GM19023 (cell line): ENCODE measurements around the gene PINK1.
"Not testable (repeated sequence)": the region's sequence is repeated elsewhere in the genome, so short reads cannot be mapped to it uniquely, and the experiment has no call there.

ENCODE experiments used
- ATAC-seq: cut with Tn5 transposase; IDR thresholded peaks from one replicate; pipeline ENCODE4 v1.9.1; 2021; ENCODE audit warnings: mild to moderate bottlenecking, moderate library complexity; ENCODE audit not compliant: unreplicated experiment

Gene PINK1

DNA sequence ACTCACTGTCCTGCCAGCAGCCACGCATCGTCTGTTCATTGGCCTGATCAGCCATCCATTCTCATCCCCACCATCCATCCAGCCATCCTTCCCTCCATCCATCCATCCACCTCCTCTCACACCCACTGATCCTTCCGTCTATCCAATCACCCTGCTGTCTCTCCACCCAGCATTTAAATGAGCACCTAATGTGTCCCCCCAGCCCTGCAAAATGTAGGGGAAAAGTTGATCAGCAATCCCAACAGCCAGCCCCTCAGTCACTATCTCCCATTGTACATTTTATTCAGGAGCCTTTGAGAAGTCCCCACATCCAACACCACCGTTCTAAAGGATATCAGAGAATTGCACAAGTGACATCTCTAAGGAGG is 39.0 kb downstream of the PINK1 start:
- ATAC-seq = no peak

DNA sequence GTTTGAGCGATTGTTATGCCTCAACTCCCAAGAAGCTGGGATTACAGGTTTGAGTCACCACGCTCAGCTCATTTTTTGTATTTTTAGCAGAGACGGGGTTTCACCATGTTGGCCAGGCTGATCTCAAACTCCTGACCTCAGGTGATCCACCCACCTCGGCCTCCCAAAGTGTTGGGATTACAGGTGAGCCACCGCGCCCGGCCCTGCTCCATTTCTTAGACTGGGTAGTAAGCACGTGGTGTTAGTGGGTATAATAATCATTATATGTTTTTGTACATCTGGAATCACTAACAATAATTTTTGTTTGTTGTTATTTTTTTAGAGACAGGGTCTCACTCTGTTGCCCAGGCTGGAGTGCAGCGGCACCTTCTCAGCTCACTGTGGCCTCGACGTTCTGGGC is 40.4 kb downstream of the PINK1 start:
- ATAC-seq = not testable (repeated sequence)

GRCh38 chr1:20678599-20678998 is 45.3 kb downstream of the PINK1 start:
- ATAC-seq = no peak

DNA sequence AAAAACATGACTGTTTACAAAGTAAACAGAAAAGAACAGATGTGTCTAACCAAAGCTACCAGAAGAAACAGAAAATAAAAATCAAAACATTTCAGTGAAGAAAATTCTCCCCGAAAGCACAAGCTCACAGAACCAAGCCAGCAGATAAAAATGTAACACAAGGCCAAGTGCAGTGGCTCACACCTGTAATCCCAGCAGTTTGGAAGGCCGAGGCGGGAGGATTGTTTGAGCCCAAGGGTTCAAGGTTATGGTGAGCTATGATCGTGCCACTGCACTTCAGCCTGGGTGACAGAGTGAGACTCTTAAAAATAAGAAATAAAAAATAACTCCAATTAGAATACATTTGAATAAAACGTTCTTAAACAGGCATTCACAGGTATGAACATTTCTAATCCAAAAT is 47.0 kb downstream of the PINK1 start:
- no peak for ATAC-seq

DNA sequence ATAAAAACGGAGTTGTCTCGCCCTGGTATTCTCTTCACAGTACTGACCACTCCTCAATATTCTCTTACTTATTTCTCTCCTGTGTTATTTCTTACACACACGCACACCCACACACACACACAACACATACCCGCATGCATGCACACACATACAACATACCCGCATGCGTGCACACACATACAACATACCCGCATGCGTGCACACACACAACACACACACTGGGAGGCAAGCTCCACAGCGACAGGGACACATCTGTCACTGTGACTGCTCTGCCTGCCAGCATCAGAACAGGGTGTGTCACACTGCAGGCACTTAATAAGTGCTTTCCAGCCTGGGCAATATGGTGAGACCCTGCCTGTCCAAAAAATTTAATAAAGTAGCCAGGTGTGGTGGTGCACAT is 48.7 kb downstream of the PINK1 start:
- ATAC-seq = no peak

DNA sequence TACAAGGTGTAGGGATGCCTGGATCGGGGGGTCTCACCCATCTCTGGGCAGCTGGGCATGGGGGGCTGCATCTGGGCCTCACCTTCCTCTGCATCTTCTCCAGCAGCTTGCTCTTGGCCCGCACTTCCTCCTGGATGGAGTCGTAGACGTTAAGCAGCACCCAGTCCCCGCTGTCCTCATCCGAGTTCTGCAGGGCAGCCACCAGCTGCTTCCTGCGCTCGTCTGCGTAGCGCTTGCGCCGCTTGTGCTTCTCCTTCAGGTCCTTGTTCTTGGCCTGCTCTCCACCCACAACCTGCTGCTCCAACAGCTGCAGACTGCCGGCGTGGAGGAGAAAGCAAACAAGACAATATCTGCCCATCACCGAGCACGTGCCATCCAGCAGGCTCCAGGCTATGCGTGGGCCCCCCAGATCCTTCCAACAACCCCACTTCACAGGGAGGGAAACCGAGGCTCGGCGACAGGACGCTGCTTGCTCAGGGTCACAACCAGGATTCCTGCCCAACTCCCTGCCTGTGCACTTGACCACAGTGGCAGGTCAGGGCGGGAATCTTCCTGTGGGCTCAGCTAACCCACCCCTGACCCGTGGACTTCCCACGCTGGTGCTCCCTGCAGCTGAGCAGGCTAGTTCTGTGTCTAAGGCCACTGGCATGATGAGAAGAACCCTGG is 49.4 kb downstream of the PINK1 start:
- no peak for ATAC-seq

DNA sequence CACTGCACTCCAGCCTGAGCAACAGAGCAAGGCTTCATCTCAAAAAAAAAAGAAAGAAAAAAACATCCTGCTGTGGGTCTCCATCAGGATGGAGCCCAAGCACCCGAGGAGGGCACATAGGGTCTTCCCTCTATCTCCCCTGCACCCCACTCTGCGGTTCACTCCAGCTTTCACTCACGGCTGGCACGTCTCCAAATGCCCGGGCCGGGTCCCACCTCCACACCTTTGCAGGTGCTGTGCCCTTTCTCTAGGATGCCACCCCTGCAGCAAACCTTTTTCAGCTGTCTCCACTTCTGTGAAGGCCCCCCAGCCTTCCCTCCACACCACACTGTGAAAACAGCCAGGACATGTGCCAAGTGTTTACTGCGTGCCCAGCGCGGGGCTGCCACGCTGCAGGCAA is 50.4 kb downstream of the PINK1 start:
- no peak for ATAC-seq

GRCh38 chr1:20684050-20684620 is 50.9 kb downstream of the PINK1 start:
- ATAC-seq = no peak

- no peak for ATAC-seq
These were observed 51.4 kb downstream of the PINK1 start for GRCh38 chr1:20684651-20685050.

- ATAC-seq = no peak
These were observed 51.9 kb downstream of the PINK1 start for GRCh38 chr1:20685099-20685662.

DNA sequence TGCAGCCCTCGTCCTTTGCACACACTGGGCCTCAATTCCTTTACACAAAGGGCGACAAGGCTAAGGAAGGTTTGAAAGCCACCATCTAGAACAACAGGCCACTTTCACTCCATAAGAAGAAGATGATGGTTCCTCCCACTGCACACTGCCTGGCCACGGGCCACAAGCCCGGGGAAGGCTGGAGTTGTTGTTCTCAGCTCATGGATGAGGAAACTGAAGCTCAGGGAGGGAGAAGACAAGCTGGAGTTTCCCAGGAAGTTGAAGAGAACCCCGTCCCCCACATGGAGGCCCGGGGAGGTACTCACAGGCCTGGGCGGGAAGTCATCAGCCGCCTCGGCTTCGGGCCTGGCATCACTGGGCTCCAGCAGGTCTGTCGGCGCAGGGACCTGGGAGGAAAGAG is 52.5 kb downstream of the PINK1 start:
- no peak for ATAC-seq

- no peak for ATAC-seq
These were observed 53.8 kb downstream of the PINK1 start for GRCh38 chr1:20686883-20687725.

- ATAC-seq = no peak
These were observed 56.4 kb downstream of the PINK1 start for GRCh38 chr1:20689645-20690056.

GRCh38 chr1:20691872-20692271 is 58.6 kb downstream of the PINK1 start:
- ATAC-seq = no peak

DNA sequence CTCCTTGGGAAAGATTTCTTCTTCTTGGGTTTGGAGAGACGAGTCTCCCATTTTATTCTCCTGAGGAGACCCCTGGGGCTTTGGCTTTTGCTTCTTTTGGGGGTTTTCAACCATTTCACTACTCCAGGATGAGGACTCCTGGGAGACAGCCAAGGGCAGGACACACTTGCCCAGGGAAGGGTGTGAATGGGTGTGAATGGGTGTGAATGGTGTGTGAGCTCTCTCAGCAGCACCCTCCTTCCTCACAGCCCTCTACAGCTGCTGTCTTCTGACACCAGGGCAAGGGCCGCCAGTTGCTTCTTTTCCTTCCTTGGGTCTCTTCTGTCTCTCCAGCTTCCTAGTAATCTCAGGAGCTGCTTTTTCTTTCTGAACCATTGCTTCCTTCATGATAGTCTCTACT is 60.4 kb downstream of the PINK1 start:
- ATAC-seq = no peak

- no peak for ATAC-seq
These were observed 62.3 kb downstream of the PINK1 start for GRCh38 chr1:20695515-20695914.

DNA sequence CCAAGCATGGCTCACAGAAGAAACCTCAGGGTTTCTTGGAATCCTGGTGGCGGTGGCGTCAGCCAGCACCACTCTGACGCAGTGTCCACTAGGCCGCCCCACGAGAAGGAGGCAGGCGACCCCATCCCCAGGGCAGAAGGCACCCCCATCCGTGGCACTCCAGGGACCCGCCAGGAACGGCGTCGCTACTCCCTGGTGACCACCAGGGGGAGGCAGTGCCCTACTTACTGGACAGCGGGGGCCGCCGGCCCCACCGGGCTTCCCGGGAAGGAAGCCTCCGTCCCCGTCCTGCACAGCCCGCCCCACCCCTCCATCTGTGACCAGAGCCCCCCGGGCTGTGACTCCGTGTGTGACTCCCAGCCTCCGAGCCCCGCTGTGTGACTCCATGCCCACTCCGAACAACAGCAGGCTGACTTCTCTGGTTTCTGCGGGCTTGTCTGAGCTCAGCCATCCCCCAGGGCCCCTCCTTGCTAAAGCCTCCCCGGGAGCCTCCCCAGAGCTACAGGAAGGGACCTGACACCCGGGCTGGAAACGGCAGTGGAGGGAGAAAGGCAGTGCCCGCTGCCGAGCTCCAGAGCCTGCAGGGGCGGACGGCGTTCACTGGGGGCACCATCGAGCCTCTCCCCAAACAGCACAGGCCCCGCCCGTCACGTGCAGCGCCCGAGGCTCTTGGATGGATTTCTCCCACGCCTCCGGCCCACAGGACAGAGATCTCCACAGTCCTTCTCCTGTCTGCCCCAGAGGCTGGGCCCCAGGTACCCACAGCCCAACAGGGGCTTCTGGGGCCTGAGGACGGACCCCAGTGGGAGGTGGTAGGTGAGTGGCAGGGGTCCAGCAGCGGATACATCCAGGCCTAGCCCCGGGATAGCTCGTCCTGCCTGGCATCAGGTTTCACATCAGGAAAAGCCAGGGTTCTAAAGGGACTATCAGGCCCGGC is 63.4 kb downstream of the PINK1 start:
- ATAC-seq = peak; percentile 71

- no peak for ATAC-seq
These were observed 64.3 kb downstream of the PINK1 start for GRCh38 chr1:20697563-20697962.

DNA sequence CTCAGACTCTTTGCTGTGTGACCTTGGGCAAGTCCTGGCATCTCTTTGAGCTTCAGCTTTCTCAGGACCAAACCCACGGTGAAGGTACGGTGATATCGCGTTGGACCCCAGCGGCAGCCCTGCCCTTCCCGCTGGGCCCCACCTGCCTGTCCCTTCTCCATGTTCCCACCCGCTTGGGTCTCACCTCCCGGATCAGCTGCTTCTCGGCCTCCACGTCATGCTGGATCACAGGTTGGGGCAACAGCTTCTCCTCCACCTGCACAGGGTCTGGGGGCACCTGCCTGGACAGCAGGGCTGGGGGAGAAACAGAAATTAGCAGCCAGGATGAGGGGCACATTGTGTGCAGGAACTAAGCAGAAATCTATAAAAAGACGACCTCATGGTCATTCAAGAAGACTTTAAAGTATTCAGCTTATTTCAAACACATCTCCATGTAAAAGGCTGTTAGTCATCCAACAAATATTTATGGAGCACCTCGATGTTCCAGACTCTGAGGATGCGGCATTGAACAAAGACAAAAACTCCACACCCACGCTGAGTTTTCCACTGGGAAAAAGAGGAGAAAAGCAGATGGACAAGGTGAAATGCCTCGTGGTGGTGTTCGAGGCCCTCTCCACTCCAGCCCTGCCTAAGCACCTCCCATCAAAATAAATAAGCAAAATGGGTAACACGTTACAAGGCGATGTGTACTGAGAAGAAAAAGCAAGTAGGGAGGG is 65.1 kb downstream of the PINK1 start:
- no peak for ATAC-seq

DNA sequence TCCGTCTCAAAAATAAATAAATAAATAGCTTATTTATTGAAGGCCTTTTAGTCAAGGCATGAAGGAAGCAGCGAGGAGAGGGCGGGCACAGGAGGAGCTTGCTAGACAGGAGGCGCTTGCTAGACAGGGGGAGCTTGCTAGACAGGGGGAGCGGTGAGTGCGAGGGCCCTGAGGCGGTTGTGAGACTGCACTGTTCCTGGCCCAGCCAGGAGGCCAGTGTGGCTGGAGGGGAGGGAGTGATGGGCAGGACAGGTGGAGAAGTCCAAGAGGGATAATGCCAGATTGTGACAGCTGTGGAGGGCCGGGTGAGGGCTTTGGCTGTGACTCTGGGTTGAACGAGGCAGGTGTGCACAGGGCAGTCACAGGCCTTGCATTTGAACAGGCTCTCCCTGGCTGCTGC is 66.3 kb downstream of the PINK1 start:
- no peak for ATAC-seq
